Body of pancreas (tissue), 4 donors: Measurements from ENCODE around the gene CRYM. TPM values are rescaled to one million over a fixed set of nuclear protein-coding genes. Genes with fewer than 3 reads are reported as not detected.
A peak's percentile ranks its signal among the peaks of the same experiment; 100 is the strongest.
"Not testable (repeated sequence)": the region's sequence is repeated elsewhere in the genome, so short reads cannot be mapped to it uniquely, and the experiment has no call there.

ENCODE experiments used
- ATAC-seq: fragments of 150-250 bp; one replicate; pipeline ENCODE4 v1.9.1; 2016
- DNase-seq, 4 donors: peaks; one replicate each; pipeline ENCODE4 v3.0.0-alpha.2; 2019
- H3K27ac ChIP-seq, 4 donors: fragments of 200-600 bp; sonication (generic); 1 replicate in 3 of 4; 2 replicates in 1 of 4; pipeline versions ENCODE4 v1.5.1 to v1.6.1; 2016 to 2019; ENCODE audit warnings: mild to moderate bottlenecking in 1 of 4, mixed read lengths in 1 of 4, moderate library complexity in 1 of 4
- H3K27me3 ChIP-seq, 2 donors: fragments of 200-600 bp; sonication (generic); one replicate each; pipeline ENCODE4 v1.6.0; 2016; ENCODE audit warnings: mild to moderate bottlenecking in 1 of 2
- H3K36me3 ChIP-seq, 2 donors: fragments of 200-600 bp; sonication (generic); replicated peaks in 1 of 2; 2 replicates each; pipeline ENCODE4 v1.5.1; 2016; ENCODE audit warnings: low read depth in 2 of 2; ENCODE audit not compliant: insufficient read depth in 1 of 2
- H3K4me1 ChIP-seq: fragments of 200-600 bp; sonication (generic); one replicate; pipeline ENCODE4 v1.6.0; 2016
- H3K4me3 ChIP-seq, 2 donors: fragments of 200-600 bp; sonication (generic); 1 replicate in 1 of 2; 2 replicates in 1 of 2; pipeline ENCODE4 v1.5.1; 2016 to 2019
- H3K9me3 ChIP-seq, 3 donors: fragments of 200-600 bp; sonication (generic); 1 replicate in 2 of 3; 2 replicates in 1 of 3; pipeline ENCODE4 v1.5.1; 2016
- POLR2A ChIP-seq, 3 donors: fragments of 450-650 bp; IDR thresholded peaks; one replicate each; pipeline ENCODE4 v1.6.1; 2016; ENCODE audit warnings: antibody characterized with exemption in 3 of 3, mild to moderate bottlenecking in 2 of 3
- WGBS, 2 donors: methylation state at CpG; one replicate each; pipeline ENCODE4 v1.1.5; 2017; 5-methylcytosine and 5-hydroxymethylcytosine counted together
- intact Hi-C: fragments of 100-400 bp; cut with DNase I; formaldehyde crosslinking; loops from one replicate; pipeline ENCODE4 v1.15.1; 2023
- total RNA-seq, 2 donors: library from RNA; depleted of rRNA; stranded (reverse); fragments of >200 nt; gene quantifications; one replicate each; pipeline ENCODE4 v1.1.0, GENCODE V29; 2016
- TF ChIP-seq, protein P1 (sequence below), 7 experiments: fragments of 450-650 bp in 4 of 7; fragments of 200-600 bp in 3 of 7; sonication (generic) in 3 of 7; IDR thresholded peaks; one replicate each; pipeline ENCODE4 v1.5.1; 2016 to 2019; ENCODE audit warnings: antibody characterized with exemption in 7 of 7

The CRYM gene
- total RNA-seq, 2 donors from 2014 or later, result 0.78 TPM; not detected in 1

GRCh38 chr16:21302454-21302853 lies 24.4 kb upstream of the CRYM start:
- ATAC-seq, result no peak
- intact Hi-C loops, result no loop called here
- no peak for DNase-seq
- no peak for TF ChIP-seq POLR2A (IDR thresholded peaks at IDR 0.05)
- TF ChIP-seq, protein P1, sequence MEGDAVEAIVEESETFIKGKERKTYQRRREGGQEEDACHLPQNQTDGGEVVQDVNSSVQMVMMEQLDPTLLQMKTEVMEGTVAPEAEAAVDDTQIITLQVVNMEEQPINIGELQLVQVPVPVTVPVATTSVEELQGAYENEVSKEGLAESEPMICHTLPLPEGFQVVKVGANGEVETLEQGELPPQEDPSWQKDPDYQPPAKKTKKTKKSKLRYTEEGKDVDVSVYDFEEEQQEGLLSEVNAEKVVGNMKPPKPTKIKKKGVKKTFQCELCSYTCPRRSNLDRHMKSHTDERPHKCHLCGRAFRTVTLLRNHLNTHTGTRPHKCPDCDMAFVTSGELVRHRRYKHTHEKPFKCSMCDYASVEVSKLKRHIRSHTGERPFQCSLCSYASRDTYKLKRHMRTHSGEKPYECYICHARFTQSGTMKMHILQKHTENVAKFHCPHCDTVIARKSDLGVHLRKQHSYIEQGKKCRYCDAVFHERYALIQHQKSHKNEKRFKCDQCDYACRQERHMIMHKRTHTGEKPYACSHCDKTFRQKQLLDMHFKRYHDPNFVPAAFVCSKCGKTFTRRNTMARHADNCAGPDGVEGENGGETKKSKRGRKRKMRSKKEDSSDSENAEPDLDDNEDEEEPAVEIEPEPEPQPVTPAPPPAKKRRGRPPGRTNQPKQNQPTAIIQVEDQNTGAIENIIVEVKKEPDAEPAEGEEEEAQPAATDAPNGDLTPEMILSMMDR (IDR thresholded peaks at IDR 0.05), result no peak
- Histone ChIP-seq H3K27ac (no peak overlapping the region), H3K9me3 (no peaks in the 10 kb centered on the region), H3K36me3 (no peaks in the 10 kb centered on the region), H3K4me3 (no peak overlapping the region), H3K4me1 (peaks cover 10% of the 10 kb centered on the region), H3K27me3 (no peaks in the 10 kb centered on the region)
- WGBS, 2 donors, result 30 to 35% methylated on average over 3 of the region's 3 CpGs

DNA sequence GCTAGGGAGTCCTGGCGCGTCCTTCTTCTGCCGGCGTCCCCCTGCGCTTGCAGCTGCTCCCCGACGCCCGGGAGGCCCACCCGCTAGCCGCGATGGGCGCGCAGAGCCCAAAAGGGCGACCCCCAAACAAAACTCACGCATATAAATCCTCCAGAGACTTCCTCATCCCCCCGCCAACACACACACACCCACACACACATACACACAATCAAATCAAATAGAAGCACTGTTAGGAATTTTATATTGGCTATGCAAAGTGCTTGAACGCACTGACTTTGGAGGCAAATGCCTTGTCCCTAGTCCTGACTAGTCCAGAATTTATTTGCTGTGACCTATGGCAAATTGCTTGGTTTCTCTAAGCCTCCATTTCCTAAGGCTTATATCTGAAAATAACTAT lies 23.8 kb upstream of the CRYM start:
- no peak for TF ChIP-seq POLR2A (IDR thresholded peaks at IDR 0.05)
- TF ChIP-seq, protein P1 (IDR thresholded peaks at IDR 0.05), result no peak
- peaks cover 10% of the 10 kb centered on the region for H3K4me1 ChIP-seq
- peak overlapping the region in 1 of 2 donors; percentile 21 for H3K4me3 ChIP-seq
- no peaks in the 10 kb centered on the region for H3K9me3 ChIP-seq
- intact Hi-C loops, result no loop called here
- no peaks in the 10 kb centered on the region for H3K27me3 ChIP-seq
- H3K27ac ChIP-seq, result peak overlapping the region; percentile 64 to 82 (median 72)
- WGBS, 2 donors, result 0 to 3% methylated on average over 2 to 15 of the region's 17 CpGs
- no peaks in the 10 kb centered on the region for H3K36me3 ChIP-seq
- ATAC-seq, result no peak
- no peak for DNase-seq

GRCh38 chr16:21301168-21301894 lies 23.2 kb upstream of the CRYM start:
- TF ChIP-seq POLR2A (IDR thresholded peaks at IDR 0.05), result peak; percentile 27 to 45 (median 29)
- TF ChIP-seq, protein P1 (IDR thresholded peaks at IDR 0.05), result peak in 5 of 7 experiments; percentile 6 to 39 (median 17)
- no peaks in the 10 kb centered on the region for H3K9me3 ChIP-seq
- peaks cover 10% of the 10 kb centered on the region for H3K4me1 ChIP-seq
- 0 to 1% methylated on average over 30 to 60 of the region's 60 CpGs for WGBS, 2 donors
- peak overlapping the region; percentile 64 to 82 (median 72) for H3K27ac ChIP-seq
- ATAC-seq (peak; percentile 72), DNase-seq (peak; percentile 75 to 84 (median 81))
- peak overlapping the region; percentile 21 to 36 for H3K4me3 ChIP-seq
- intact Hi-C loops, result no loop called here
- no peaks in the 10 kb centered on the region for H3K27me3 ChIP-seq
- H3K36me3 ChIP-seq, result no peaks in the 10 kb centered on the region

DNA sequence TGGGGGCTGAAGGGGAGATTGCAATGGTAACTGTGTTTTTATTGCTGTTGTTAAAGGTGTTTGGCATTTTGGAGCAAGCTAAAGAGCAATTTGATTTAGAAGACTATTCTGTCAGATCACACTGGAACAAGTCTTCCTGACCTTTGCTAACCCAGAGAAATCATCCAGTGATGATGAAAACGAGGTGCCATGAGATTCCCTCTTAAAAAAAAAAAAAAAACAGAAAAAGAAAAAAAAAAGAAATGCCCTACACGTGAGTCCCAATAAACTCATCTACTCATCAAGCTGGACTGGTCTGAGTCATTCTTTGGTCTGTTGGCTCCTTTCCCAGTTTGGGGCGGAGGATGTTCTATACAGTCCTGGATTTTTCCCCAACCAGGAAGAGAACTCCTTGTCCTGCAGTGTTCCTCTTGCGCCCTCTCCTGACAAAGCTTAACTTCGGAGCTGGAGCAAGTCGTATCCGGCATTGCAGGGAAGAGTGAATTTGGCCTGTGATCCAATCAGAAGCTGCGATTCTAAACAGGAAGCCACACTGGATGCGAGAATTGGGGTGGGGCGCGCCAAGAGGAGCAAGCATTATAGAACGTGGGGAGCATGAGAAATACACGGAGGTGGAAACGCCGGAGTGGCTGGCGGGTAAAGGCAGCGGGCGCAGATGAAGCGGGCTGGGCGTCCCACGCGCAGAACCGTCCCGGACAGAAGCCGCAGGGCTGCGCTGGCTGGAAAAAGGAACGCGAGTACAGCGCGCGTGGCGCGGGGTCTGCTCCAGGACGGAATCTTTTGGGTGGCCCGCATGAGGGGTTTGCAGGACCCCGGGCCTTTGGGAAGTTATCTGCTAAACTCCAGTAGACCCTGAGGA lies 22.4 kb upstream of the CRYM start:
- no peaks in the 10 kb centered on the region for H3K36me3 ChIP-seq
- H3K4me1 ChIP-seq, result peaks cover 10% of the 10 kb centered on the region
- TF ChIP-seq POLR2A (IDR thresholded peaks at IDR 0.05), result peak; percentile 9 to 69 (median 55)
- TF ChIP-seq, protein P1 (IDR thresholded peaks at IDR 0.05), result peak; percentile 66 to 98 (median 96)
- peak overlapping the region; percentile 21 to 36 for H3K4me3 ChIP-seq
- H3K27me3 ChIP-seq, result no peaks in the 10 kb centered on the region
- ATAC-seq (peak; percentile 95), DNase-seq (peak; percentile 96 to 99 (median 98))
- no peaks in the 10 kb centered on the region for H3K9me3 ChIP-seq
- intact Hi-C loops, result no loop called here
- WGBS, 2 donors, result 0 to 1% methylated on average over 28 to 36 of the region's 36 CpGs
- H3K27ac ChIP-seq, result peak overlapping the region; percentile 64 to 82 (median 72)

DNA sequence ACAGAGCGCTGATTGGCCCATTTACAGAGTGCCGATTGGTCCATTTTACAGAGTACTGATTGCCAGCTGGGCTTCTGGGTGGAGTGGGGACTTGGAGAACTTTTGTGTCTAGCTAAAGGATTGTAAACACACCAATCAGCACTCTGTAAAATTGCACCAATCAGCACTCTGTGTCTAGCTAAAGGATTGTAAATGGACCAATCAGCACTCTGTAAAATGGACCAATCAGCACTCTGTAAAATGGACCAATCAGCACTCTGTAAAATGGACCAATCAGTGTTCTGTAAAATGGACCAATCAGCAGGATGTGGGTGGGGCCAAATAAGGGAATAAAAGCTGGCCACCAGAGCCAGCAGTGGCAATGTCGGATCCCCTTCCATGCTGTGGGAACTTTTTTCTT lies 11.7 kb upstream of the CRYM start:
- H3K9me3 ChIP-seq, ATAC-seq, H3K27ac ChIP-seq, intact Hi-C loops, H3K4me3 ChIP-seq, H3K27me3 ChIP-seq, H3K36me3 ChIP-seq, H3K4me1 ChIP-seq, DNase-seq: not testable (repeated sequence)
- 91 to 100% methylated on average over 3 of the region's 3 CpGs for WGBS, 2 donors
